GM18517 (cell line): ENCODE results near the gene HNF1A.
"Not testable (repeated sequence)": the region's sequence is repeated elsewhere in the genome, so short reads cannot be mapped to it uniquely, and the experiment has no call there.

ENCODE experiments used
- ATAC-seq: cut with Tn5 transposase; IDR thresholded peaks from one replicate; pipeline ENCODE4 v1.9.1; 2021; ENCODE audit warnings: mild to moderate bottlenecking, moderate library complexity; ENCODE audit not compliant: unreplicated experiment

The HNF1A gene, protein sequence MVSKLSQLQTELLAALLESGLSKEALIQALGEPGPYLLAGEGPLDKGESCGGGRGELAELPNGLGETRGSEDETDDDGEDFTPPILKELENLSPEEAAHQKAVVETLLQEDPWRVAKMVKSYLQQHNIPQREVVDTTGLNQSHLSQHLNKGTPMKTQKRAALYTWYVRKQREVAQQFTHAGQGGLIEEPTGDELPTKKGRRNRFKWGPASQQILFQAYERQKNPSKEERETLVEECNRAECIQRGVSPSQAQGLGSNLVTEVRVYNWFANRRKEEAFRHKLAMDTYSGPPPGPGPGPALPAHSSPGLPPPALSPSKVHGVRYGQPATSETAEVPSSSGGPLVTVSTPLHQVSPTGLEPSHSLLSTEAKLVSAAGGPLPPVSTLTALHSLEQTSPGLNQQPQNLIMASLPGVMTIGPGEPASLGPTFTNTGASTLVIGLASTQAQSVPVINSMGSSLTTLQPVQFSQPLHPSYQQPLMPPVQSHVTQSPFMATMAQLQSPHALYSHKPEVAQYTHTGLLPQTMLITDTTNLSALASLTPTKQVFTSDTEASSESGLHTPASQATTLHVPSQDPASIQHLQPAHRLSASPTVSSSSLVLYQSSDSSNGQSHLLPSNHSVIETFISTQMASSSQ

DNA sequence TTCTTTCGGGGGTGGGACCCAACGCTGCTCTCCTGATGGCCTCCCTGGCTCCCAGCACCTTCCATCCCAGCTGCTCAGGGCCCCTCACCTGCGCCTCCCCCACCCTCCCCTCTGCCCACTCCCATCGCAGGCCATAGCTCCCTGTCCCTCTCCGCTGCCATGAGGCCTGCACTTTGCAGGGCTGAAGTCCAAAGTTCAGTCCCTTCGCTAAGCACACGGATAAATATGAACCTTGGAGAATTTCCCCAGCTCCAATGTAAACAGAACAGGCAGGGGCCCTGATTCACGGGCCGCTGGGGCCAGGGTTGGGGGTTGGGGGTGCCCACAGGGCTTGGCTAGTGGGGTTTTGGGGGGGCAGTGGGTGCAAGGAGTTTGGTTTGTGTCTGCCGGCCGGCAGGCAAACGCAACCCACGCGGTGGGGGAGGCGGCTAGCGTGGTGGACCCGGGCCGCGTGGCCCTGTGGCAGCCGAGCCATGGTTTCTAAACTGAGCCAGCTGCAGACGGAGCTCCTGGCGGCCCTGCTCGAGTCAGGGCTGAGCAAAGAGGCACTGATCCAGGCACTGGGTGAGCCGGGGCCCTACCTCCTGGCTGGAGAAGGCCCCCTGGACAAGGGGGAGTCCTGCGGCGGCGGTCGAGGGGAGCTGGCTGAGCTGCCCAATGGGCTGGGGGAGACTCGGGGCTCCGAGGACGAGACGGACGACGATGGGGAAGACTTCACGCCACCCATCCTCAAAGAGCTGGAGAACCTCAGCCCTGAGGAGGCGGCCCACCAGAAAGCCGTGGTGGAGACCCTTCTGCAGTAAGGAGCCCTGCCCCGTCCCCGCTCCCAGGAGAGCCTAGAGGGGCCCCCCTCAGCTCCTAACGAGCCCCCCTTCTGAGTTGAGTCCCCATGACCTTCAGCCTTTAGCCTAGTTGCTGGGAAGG lies at the start of gene HNF1A:
HNF1A (plus strand) TSS at position 248 of the 924 bp plus-strand sequence; CDS start at position 474, 226 bp downstream.
- no peak for ATAC-seq

DNA sequence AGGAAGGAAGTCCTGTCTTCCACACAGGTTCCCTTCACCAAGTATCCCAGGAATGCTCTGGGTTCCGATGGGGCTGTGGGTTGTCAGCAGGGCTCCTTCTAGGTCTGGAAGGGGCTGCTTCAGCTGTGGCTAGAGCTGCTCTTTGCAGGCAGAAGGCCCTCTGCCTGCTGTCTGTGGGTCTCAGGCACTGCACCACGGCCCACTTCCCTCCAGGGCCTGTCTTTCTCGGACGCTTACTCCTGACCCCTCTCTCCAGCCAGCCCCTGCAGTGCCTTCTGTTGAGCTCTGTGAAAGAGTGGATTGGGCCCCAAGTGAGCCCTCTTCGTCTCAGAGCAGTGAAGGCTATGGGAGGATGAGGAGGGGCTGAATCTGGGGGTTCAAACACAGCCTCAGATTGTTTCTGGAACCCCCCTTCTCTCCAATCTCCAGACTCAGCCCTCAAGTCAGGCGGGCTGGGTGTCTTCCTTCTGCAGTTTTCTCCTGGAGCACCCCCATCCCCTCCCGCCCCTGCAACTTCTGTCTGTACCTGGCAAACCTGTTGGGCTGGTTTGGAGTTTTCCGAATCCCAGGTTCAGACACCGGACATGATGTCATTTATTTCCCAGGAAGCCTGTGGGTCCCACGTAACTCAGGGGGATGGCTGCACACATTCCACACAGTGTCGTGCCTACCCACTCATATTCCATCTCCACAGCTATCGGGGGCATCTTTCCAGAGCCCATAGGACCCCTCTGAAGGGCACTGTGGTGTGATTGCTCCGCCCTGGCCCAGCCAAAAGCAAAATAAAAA lies 49.3 kb upstream of the HNF1A start:
- ATAC-seq: no peak

DNA sequence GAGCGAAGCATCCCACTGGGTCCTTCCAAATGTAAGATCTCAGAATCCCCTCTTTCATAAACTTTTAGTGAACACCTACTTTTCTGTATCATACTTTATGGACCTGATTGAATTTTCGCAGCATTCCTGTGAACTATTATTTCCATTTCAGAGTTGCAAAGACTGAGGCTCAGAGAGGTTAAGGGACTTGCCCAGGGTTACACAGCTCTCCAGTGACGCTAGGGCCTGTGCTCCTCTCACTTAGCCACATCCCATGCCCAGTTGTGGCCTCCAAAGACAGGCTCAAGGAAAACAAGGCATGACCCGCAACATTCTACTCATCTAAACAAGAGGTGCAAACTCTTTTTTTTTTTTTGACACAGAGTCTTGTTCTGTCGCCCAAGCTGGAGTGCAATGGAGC lies 48.3 kb upstream of the HNF1A start:
- ATAC-seq: no peak

DNA sequence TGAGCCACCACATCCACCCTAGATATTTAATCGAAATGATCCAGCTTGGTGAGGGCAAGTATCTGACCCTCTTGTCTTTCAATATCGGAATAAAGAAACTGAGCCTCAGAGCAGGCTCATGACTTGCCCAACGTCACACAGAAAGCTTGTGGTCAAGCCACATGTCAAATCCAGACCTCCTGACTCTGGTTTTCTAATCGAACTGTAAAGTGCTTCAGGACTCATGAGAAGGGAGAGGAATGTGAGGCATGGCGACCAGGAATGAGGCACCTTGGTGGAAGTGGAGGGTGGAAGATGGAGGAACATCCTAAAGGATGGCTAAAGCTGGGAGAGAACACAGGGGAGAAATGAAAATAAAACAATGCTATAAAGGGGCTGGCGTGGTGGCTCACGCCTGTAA lies 46.3 kb upstream of the HNF1A start:
- no peak for ATAC-seq

DNA sequence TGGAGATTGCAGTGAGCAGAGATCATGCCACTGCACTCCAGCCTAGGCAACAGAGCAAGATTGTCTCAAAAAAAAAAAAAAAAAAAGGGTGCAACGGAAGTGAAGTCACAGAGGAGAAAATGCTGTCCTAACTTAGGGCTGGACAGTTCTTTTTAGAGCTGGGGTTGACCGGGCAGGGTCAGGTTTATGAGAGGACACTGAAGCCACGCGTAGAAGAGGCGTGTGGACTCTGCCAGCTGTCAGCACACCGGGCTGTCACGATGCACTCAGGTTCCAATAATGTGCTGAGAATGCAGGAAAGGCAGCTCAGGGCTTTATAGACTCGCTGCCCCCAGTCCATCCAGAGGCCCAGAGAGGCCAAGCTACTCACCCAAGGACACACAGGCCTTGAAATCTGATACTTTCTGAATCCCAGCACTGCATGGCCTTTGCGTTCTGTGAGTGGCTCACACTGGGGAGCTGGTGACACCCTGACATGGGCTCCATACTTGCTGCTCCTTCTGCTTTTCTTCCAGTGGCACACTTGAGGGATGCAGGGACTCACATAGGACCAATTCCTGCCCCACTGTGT lies 45.3 kb upstream of the HNF1A start:
- ATAC-seq: no peak

DNA sequence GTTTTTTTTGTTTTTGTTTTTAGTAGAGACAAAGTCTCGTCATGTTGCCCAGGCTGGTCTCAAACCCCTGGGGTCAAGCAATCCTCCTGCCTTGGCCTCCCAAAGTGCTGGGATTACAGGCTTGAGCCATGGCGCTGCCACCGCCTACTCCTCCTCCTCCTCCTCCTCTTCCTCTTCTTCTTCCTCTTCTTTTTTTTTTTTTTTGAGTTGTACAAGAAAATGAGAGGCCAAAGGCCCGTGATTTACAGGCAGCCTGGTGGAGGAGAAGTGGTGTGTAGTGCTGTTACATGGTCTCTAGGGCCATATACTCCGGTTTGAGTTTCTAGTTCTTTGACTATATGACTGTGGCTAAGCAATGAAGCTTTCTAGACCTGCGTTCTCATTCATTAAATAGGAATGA lies 44.6 kb upstream of the HNF1A start:
- no peak for ATAC-seq

DNA sequence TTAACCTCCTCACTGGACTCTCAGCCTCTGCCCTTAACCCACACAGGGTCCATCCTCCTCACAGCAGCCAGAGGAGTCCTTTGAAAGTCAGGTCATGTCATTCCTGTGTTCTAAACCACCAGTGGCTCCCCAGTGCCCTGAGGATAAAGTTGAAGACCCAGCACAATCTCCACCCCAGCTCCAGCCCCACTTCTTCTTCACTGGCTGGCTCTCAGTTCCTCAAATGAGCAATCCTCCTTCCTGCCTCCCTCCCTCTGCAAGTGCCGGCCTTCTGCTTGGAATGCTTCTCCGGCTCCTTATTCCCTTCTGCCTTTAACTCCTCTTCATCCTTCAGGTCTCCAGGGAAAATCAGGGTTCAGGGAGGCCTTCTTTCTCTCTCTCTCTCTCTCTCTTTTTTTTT lies 42.1 kb upstream of the HNF1A start:
- no peak for ATAC-seq

DNA sequence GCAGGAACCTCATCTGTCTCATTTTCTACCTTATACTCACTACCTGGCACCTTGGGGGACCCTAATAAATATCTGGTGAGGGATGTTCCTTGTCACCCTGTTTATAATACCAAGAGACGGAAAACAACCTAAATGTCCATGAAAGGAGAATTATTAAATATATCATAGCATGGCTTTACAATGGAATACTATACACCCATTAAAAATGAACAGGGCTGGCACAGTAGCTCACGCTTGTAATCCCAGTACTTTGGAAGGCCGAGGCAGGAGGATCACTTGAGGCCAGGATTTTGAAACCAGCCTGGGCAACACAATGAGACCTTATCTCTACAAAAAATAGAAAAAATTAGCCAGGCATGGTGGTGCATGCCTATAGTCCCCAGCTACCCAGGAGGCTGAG lies 39.8 kb upstream of the HNF1A start:
- no peak for ATAC-seq

DNA sequence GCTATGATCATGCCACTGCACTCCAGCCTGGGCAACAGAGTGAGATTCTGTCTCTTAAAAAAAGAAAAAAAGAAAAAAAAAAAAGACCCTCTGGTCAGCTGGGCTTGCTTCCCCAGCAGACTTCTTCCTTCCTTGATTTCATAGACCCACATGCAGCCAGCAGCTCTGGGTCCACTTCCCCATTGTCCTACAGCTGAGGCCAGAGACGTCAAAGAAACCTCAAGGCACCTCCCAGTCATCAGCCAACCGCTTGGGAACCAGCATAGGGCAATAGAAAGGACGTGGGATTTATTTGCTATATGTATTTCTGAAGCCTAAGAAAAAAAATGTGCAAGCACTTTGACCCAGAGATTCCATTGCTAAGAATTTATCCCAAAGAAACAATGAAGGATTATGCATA lies 38.8 kb upstream of the HNF1A start:
- no peak for ATAC-seq

DNA sequence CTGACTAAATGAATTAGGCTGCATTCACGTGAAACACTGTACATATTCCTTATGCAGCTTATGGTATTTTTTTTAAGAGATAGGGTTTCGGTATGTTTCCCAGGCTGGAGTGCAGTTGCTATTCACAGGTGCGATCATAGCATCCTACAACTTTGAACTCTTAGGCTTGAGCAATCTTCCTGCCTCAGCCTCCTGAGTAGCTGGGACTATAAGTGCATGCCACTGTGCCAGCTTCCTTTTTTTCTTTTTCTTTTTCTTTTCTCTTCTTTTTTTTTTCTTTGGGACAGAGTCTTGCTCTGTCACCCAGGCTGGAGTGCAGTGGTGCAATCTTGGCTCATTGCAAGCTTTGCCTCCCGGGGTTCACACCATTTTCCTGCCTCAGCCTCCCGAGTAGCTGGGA lies 38.3 kb upstream of the HNF1A start:
- no peak for ATAC-seq

DNA sequence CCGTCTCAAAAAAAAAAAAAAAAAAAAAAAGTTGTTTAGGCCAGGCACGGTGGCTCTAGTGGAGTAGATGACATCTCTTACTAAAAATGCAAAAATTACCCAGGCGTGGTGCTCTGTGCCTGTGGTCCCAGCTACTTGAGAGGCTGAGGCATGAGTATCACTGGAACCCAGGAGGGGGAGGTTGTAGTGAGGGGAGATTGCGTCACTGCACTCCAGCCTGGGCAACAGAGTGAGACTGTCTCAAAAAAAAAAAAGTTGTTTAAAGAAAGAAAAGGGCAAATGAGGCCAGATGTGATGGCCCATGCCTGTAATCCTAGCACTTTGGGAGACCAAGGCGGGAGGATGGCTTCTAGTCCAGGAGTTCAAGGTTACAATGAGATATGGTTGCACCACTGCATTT lies 37.5 kb upstream of the HNF1A start:
- no peak for ATAC-seq

DNA sequence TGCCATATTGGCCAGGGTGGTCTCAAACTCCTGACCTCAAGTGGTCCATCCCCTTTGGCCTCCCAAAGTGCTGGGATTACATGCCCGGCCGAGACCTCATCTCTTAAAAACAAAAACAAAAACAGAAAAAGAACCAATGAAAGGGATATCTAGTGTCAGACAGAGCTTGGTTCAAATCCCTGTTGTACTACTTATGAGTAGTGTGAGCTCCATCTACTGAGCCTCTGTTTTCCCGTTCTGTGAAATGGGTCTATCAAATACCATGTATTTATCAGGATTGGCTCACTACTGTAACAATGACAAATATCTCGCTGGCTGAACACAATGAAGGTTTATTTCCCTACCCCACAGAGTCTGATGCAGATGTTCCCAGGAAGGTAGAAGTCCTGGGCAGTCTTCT lies 36.9 kb upstream of the HNF1A start:
- ATAC-seq: no peak

DNA sequence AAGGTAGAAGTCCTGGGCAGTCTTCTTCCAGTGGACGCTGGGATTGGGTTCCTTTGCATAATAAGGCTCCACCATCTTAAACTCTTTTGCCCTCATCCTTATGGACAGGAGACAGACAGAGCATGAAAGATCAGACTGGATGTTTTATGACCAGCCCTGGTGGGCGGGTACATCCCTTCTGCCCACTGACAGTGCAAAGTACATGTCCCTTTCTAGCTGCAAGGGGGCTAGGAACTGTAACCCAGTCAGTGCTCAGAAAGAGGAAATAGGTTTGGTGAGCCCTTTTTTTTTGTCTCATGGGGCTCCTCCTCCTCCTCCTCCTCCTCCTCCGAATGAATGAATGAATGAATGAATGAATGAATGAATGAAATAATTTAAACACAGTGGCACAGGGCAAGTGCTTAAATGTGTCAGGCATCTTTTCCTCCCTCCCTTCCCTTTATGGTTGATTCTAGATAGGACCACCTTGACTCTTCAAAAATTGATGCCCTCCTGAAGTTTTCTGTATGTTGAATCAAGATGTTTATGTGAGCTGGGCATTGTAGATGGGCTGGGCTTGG lies 36.4 kb upstream of the HNF1A start:
- no peak for ATAC-seq

DNA sequence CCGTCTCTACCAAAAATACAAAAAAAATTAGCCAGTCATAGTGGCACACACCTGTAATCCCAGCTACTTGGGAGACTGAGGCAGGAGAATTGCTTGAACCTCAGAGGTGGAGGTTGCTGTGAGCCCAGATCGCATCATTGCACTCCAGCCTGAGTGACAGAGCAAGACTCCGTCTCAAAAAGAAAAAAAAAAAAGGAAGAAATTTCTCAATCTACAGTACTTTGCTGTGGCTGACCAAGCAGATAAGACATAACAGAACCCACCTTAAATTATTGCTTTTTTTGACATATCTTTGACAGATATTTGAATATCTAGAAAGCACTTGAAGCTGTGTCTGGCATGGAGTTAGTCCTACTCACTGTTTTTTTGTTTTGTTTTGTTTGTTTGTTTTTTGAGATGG lies 34.9 kb upstream of the HNF1A start:
- no peak for ATAC-seq

DNA sequence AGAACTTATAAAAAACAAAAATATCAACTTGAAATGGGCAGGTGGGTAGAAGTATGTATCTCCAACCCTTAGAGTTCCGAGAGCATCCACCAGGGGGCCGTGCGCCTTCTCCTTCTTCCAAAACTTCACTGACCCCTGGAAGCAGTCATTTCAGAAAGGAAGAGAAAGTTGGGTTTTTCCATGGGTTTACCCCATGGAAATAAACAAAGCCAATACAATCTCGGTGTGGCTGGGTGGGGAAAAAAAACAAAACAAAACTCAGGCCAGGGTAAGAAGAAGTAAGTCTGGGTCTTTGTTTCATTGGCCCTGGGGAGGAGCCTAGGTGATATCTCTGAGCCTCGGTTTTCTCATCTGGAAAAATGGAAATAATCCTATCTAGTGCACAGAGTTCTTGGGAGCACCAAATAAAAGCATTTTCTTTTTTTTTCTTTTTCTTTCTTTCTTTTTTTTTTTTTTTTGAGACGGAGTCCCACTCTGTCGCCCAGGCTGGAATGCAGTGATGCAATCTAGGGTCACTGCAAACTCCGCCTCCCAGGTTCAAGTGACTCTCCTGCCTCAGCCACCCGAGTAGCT lies 33.6 kb upstream of the HNF1A start:
- ATAC-seq: no peak

DNA sequence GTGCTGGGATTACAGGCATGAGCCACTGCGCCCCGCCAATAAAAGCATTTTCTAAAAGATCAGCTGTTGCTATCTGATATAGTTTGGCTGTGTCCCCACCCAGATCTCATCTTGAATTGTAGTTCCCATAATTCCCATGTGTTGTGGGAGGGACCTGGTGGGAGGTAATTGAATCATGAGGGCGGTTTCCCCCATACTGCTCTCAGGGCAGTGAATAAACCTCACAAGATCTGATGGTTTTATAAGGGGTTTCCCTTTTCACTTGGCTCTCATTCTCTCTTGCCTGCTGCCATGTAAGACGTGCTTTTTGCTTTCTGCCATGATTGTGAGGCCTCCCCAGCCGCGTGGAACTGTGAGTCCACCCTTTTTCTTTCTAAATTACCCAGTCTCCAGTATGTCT lies 32.8 kb upstream of the HNF1A start:
- ATAC-seq: not testable (repeated sequence)

DNA sequence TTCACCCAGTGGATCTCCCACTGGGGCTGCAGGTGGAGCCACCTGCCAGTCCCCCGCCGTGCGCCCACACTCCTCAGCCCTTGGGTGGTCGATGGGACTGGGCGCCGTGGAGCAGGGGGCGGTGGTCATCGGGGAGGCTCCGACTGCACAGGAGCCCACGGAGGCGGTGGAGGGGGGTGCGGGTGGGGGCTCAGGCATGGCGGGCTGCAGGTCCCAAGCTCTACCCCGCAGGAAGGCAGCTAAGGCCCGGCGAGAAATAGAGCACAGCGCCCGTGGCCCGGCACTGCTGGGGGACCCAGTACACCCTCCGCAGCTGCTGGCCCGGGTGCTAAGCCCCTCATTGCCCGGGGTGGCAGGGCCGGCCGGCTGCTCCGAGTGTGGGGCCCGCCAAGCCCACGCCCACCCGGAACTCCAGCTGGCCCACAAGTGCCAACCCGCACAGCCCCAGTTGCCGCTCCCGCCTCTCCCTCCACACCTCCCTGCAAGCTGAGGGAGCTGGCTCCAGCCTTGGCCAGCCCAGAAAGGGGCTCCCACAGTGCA lies 28.0 kb upstream of the HNF1A start:
- not testable (repeated sequence) for ATAC-seq

DNA sequence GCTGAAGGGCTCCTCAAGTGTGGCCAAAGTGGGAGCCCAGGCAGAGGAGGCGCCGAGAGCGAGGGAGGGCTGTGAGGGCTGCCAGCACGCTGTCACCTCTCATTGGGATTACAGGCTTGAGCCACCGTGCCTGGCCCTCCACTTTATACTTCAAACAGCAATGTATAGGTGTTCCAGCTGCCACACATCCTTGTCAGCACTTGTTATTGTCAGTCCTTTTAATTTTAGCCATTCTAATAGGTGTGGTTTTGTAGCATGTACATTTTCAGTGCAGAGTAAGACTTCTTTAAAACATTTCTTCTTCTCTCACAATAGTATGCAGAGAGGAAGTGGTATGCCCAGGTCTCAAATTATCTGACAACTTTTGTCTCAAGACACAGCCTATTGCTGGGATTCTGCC lies 27.5 kb upstream of the HNF1A start:
- no peak for ATAC-seq

DNA sequence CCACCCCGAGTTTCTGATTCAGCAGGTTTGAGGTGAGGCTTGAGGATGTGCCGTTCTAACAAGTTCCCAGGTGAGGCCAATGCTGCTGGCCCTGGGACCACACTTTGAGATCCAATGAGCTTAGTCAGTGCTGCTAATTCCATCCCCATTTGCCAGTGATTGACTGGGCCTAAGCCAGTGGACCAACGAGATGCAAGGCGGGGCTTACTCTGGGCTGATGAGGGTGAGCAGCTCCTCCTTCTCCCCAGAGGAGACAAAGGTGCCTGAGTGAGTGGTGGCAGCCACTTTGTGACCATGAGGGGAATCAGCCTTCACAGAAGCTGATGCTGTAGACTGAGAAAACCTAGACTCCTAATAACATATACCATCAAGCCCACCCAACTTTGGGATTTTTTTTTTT lies 23.1 kb upstream of the HNF1A start:
- no peak for ATAC-seq
